GM20000 (cell line): Measurements from ENCODE around the gene APBB1IP.

Source experiments
- DNase-seq: peaks from one replicate; pipeline ENCODE4 v3.0.0; 2012; ENCODE audit warnings: low spot score
- TF ChIP-seq, protein P1 (sequence below): IDR thresholded peaks from 2 replicates; pipeline ENCODE4 v1.5.1; 2012; ENCODE audit warnings: mild to moderate bottlenecking, control low read depth; ENCODE audit errors: extremely low read depth, missing control alignments

APBB1IP gene

DNA sequence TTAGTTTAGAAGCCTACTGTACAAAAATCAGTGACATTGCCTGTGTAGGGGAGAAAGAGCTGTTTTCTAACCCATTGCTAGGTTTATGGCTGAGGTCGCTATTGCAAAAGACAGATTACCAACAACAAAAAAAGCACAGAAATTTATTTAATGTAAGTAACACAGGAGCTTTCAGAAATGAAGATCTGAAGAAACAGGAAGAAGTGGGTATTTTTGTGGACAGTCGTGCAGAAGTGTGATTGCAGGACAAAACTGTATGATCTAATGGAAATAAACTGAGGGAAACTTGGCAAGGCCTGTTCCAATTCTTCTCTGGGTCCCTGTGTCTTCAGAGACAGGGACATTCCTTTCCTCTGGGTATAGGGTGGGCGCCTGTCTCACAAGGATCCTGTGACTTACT lies 87.4 kb downstream of the APBB1IP start:
- TF ChIP-seq, protein P1, sequence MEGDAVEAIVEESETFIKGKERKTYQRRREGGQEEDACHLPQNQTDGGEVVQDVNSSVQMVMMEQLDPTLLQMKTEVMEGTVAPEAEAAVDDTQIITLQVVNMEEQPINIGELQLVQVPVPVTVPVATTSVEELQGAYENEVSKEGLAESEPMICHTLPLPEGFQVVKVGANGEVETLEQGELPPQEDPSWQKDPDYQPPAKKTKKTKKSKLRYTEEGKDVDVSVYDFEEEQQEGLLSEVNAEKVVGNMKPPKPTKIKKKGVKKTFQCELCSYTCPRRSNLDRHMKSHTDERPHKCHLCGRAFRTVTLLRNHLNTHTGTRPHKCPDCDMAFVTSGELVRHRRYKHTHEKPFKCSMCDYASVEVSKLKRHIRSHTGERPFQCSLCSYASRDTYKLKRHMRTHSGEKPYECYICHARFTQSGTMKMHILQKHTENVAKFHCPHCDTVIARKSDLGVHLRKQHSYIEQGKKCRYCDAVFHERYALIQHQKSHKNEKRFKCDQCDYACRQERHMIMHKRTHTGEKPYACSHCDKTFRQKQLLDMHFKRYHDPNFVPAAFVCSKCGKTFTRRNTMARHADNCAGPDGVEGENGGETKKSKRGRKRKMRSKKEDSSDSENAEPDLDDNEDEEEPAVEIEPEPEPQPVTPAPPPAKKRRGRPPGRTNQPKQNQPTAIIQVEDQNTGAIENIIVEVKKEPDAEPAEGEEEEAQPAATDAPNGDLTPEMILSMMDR, result no peak
- no peak for DNase-seq

DNA sequence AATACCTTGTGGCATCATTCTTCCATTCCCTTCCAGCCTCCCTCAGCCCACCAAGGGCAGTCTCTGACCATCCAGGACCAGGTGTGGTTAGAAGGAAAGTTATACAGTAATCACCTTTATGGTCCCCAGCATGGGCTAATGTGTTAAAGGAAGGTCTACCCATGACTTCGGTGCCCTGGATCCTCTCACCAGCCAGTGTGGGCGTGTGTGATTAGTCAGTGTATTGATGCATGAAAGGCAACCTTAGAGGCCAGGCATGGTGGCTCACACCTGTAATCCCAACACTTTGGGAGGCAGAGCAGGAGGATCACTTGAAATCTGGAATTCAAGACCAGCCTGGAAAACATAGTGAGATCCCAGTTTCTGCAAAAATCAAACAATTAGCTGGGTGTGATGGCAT lies 88.9 kb downstream of the APBB1IP start:
- TF ChIP-seq, protein P1, result no peak
- DNase-seq, result no peak

DNA sequence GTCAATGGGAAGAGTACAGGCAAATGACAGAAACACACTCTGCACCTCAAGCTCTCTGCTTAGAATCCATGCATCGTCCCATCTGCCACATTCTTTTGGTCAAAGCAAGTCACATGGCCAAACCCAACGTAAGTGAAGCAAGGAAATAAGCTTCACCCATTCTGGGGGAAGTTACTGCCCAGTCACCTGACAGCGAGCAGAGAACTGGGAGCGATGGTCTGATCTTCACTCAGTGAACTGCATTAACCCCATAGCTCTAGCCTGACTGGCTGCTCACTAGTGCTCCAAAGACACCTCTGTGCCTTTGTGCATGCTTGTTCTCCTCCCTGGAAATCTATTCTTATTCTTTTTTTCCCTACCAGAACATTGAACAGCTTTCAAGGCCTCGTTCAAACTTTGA lies 89.9 kb downstream of the APBB1IP start:
- DNase-seq, result no peak
- TF ChIP-seq, protein P1, result no peak

DNA sequence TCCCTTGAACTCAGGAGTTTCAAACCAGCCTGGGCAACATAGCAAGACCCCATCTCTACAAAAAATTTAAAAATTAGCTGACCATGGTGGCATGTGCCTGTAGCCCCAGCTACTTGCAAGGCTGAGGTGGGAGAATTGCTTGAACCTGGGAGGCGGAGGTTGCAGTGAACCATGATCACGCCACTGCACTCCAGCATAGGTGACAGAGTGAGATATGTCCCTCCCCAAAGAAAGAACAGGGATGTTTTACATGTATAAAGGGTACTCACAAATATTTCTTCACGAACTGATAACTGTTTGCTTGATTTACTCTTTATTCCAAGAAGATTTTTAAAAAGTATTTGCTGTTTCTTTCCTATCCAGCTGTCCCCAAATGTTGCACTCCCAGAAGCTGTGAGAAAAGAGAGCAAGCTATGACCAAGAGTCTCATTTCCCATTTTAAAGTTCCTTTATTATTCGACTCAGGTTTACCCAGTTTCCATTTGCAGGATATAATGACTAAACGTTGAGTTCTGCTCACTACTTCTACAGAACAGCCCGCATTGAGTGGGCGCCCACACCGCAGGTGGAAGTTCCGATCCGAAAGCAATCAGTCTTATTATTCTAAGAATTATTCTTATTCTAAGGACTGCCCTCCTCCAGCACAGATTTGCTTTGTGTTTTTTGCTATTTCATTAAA lies 90.7 kb downstream of the APBB1IP start:
- peak; percentile 46 for DNase-seq
- TF ChIP-seq, protein P1, result no peak

DNA sequence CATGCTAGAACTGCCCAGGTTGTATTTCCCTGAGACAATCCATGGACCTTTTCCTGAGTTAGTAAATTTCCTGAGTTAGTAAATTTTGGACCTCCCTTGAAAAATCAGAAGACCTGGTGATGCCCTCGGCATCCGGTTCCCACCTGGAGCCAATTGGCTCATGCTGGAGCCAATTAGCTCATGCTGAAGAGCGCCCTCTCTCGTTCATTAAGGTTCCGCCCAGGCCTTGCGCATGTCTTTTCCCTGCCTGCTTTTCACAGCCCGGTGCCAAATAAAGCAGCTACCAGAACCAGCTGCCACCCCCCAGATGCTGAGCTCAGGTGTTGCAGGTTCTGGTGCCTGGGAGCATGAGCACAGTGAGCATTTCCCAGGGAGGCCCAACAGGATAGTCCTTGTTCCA lies 96.2 kb downstream of the APBB1IP start:
- TF ChIP-seq, protein P1, result no peak
- no peak for DNase-seq

DNA sequence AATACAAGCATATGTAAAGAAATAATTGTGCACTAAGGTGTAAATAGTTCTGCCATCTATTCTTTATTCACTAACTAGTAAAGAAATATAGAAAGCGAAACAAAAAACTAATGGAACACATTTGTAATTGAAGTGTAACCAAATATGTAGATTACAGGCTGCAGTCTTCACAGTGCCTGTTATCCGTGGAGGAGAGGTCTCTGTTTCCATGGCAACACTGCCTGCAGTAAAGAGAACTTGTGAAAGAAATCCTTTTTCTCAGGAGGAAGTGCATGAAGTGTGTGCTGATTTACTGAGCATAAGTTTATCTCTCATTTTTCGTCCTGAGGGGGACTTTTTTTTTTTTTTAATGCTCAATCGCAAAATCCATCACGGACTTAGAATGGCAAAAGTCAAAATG lies 102.5 kb downstream of the APBB1IP start:
- TF ChIP-seq, protein P1, result no peak
- peak; percentile 70 for DNase-seq

DNA sequence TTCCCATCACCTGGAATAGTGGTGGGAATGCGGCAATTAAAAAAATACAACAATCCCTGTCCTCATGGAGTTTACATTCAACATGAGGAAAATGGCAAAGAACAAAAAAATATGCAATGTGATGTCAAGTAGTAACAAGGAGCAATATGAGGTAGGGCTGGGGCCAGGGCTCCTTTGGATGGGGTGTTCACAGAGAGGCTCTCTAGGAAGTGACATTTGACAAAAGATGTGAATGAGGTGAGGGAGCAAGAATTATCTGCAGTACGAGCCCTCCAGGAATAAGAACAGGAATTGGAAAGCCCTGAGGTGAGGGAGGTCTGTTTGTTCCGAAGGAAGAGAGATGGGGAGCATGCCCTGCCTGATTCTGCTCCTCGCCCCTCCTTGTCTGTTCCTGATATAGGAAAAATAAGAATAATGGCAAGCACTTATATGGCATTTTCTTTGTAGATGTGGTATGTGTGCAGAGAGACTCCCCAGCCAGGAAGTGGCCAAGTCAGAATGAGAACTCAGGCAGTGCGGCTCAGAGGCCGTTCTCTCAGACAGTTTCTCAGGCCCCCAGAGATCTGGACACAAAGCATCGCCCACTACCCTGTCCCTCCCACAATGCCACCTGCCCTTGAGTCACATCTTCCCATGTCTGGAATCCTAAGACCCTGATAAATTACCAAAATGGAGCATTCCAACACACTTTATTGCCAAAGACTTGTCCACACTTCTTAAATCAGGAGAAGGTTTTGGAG lies 105.6 kb downstream of the APBB1IP start:
- peak; percentile 60 for DNase-seq

More for the DNA sequence above, 105.6 kb downstream of the APBB1IP start:
- TF ChIP-seq, protein P1, result no peak
